Measurements from ENCODE around the gene ABTB1.

Gene ABTB1

GRCh38 chr3:127666676-127667075 is 6.1 kb upstream of the ABTB1 start:
- TF ChIP-seq, protein P1, sequence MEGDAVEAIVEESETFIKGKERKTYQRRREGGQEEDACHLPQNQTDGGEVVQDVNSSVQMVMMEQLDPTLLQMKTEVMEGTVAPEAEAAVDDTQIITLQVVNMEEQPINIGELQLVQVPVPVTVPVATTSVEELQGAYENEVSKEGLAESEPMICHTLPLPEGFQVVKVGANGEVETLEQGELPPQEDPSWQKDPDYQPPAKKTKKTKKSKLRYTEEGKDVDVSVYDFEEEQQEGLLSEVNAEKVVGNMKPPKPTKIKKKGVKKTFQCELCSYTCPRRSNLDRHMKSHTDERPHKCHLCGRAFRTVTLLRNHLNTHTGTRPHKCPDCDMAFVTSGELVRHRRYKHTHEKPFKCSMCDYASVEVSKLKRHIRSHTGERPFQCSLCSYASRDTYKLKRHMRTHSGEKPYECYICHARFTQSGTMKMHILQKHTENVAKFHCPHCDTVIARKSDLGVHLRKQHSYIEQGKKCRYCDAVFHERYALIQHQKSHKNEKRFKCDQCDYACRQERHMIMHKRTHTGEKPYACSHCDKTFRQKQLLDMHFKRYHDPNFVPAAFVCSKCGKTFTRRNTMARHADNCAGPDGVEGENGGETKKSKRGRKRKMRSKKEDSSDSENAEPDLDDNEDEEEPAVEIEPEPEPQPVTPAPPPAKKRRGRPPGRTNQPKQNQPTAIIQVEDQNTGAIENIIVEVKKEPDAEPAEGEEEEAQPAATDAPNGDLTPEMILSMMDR (IDR thresholded peaks at IDR 0.05; ENCODE audit: low read length, missing control alignments), result no peak
- DNase-seq (ENCODE audit: low read depth), result no peak
- H3K4me3 ChIP-seq (replicated peaks; ENCODE audit: low read depth, low read length), result no peak overlapping the region

DNA sequence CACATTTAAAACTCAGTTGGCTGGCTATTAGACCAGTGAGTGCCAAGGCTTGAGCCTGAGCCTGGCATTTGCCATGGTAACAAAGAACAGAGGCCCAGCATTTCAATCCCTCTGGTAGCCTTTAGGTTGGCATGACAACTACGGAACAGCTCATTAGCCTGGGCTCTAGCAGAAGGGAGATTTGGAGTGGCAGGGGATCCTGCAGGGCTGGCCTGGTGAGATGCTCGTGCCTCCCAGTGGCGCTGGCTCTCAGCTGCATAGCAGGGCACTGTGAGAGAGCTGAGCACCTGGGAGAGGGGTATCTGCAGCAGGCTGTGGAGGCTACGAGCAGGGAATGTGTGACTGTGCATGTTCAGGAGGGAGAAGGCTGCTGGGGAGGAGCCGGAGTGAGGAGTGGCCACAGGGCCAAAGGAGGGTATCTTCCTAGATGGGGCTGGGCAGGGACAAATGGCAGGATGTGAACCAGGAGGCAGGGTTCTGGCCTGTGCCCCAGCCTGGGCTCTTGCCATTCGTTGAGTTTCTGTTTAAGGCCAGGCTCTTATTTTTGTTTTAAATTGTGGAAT is 5.6 kb upstream of the ABTB1 start:
- no peak overlapping the region for H3K4me3 ChIP-seq (replicated peaks; ENCODE audit: low read depth, low read length)
- DNase-seq (ENCODE audit: low read depth), result no peak
- TF ChIP-seq, protein P1 (IDR thresholded peaks at IDR 0.05; ENCODE audit: low read length, missing control alignments), result no peak

GRCh38 chr3:127668906-127669305 is 3.8 kb upstream of the ABTB1 start:
- DNase-seq (ENCODE audit: low read depth), result no peak
- H3K4me3 ChIP-seq (replicated peaks; ENCODE audit: low read depth, low read length), result no peak overlapping the region
- TF ChIP-seq, protein P1 (IDR thresholded peaks at IDR 0.05; ENCODE audit: low read length, missing control alignments), result no peak

DNA sequence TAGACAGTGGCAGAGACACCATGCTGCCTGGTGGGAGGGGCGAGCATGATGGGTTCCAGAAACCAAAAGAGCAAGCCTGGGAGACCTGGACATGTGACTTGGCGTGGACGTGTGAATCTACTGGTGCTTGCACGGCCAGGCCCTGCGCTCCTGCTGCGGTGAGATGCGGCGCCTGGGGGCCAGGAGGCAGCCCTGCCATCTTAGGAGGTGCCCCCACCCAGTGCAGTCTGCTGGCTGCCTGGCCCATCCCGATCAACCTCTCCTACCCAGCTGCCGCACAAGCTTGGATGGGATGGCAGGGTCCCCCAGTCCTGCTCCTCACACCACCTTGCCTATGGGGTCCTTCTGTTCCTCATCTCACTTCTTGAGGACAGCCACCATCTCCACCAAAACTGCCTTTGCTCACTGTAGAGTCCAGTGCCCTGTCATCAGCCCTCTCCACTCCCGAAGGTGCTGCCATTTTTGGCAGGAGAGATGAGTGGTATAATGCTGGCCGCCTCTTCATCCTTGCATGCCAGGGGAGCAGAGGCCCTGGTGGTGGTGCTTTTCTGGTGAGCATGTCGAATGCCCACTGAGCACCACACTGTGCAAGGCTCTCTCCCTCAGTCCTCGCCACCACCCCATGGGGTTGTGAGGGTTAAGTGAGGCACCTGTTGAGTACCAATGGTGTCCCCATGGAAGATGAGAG is 3.1 kb upstream of the ABTB1 start:
- TF ChIP-seq, protein P1 (IDR thresholded peaks at IDR 0.05; ENCODE audit: low read length, missing control alignments), result no peak
- no peak for DNase-seq (ENCODE audit: low read depth)
- no peak overlapping the region for H3K4me3 ChIP-seq (replicated peaks; ENCODE audit: low read depth, low read length)

- H3K4me3 ChIP-seq (replicated peaks; ENCODE audit: low read depth, low read length), result no peak overlapping the region
- no peak for DNase-seq (ENCODE audit: low read depth)
- TF ChIP-seq, protein P1 (IDR thresholded peaks at IDR 0.05; ENCODE audit: low read length, missing control alignments), result no peak
These were observed 2.6 kb upstream of the ABTB1 start for GRCh38 chr3:127670229-127670559.

- H3K4me3 ChIP-seq (replicated peaks; ENCODE audit: low read depth, low read length), result no peak overlapping the region
- DNase-seq (ENCODE audit: low read depth), result no peak
- TF ChIP-seq, protein P1 (IDR thresholded peaks at IDR 0.05; ENCODE audit: low read length, missing control alignments), result no peak
These were observed 1.8 kb upstream of the ABTB1 start for GRCh38 chr3:127670761-127671522.

Measured in fibroblast of pulmonary artery (primary cell).